Osteoblast (primary cell): Measurements from ENCODE around the gene C2orf68. TPM values are rescaled to one million over a fixed set of nuclear protein-coding genes. Genes with fewer than 3 reads are reported as not detected.
"Not testable (repeated sequence)": the region's sequence is repeated elsewhere in the genome, so short reads cannot be mapped to it uniquely, and the experiment has no call there.

Source experiments
- DNase-seq: peaks from one replicate; pipeline ENCODE4 v3.0.0; 2011; ENCODE audit warnings: low spot score, mixed read lengths; ENCODE audit not compliant: insufficient read length; ENCODE audit errors: missing footprints
- H2AFZ ChIP-seq: 2 replicates; pipeline ENCODE4 v1.6.0; 2011; ENCODE audit warnings: mild to moderate bottlenecking, low read length
- H3K27ac ChIP-seq: 2 replicates; pipeline ENCODE4 v1.5.1; 2011; ENCODE audit warnings: mild to moderate bottlenecking, low read depth, low read length, moderate library complexity
- H3K27me3 ChIP-seq: 2 replicates; pipeline ENCODE4 v1.6.0; 2012; ENCODE audit warnings: mild to moderate bottlenecking, control low read depth, inconsistent platforms, low read length, moderate library complexity; ENCODE audit not compliant: insufficient read depth
- H3K36me3 ChIP-seq: 2 replicates; pipeline ENCODE4 v1.5.1; 2011; ENCODE audit warnings: mild to moderate bottlenecking, low read length, control low read depth, moderate library complexity; ENCODE audit not compliant: insufficient read depth
- H3K4me1 ChIP-seq: 2 replicates; pipeline ENCODE4 v1.5.1; 2011; ENCODE audit warnings: mild to moderate bottlenecking, low read length, control low read depth, moderate library complexity; ENCODE audit not compliant: insufficient read depth
- H3K4me2 ChIP-seq: 2 replicates; pipeline ENCODE4 v1.6.0; 2011; ENCODE audit warnings: mild to moderate bottlenecking, low read length; ENCODE audit not compliant: insufficient read depth
- H3K4me3 ChIP-seq: fragments of 200-600 bp; sonication (generic); 3 replicates; pipeline ENCODE4 v1.5.1; 2012; ENCODE audit warnings: mild to moderate bottlenecking, low read length, inconsistent platforms; ENCODE audit not compliant: insufficient read depth
- H3K79me2 ChIP-seq: 2 replicates; pipeline ENCODE4 v1.6.0; 2012; ENCODE audit warnings: mild to moderate bottlenecking, low read length, control low read depth, inconsistent platforms; ENCODE audit not compliant: insufficient read depth
- H3K9me3 ChIP-seq: 2 replicates; pipeline ENCODE4 v1.5.1; 2011; ENCODE audit warnings: low read depth, low read length, control low read depth
- H4K20me1 ChIP-seq: 2 replicates; pipeline ENCODE4 v1.6.0; 2012; ENCODE audit warnings: mild to moderate bottlenecking, low read length, control low read depth; ENCODE audit not compliant: insufficient read depth
- total RNA-seq: library from RNA; depleted of rRNA; stranded (reverse); fragments of >200 nt; gene quantifications from 2 replicates; pipeline ENCODE4 v1.2.3, GENCODE V29; 2012
- TF ChIP-seq, protein P1 (sequence below): IDR thresholded peaks from 2 replicates; pipeline ENCODE4 v1.5.1; 2011; ENCODE audit warnings: mild to moderate bottlenecking, low read depth, low read length, moderate library complexity; ENCODE audit errors: extremely low read depth

The C2orf68 gene
- total RNA-seq, 1 donor: 23.9 TPM

DNA sequence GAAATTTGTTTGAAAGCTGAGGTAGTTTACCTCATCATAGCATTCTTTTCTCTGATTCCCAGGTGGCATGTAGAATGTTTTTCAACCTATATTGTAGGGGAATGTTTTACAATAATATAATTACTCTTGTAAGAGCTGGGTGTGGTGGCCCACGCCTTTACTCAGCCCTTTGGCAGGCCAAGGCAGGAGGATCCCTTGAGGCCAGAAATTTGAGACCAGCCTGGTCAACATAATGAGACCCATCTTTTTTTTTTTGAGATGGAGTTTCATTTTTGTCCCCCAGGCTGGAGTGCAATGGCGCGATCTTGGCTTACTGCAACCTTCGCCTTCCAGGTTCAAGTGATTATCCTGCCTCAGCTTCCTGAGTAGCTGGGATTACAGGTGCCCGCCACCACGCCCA is 7.8 kb upstream of the C2orf68 start:
- Histone ChIP-seq H4K20me1 (peaks cover 10% of the 10 kb centered on the region), H3K4me3 (no peak overlapping the region), H3K27me3 (no peaks in the 10 kb centered on the region), H3K9me3 (no peaks in the 10 kb centered on the region), H2AFZ (no peak overlapping the region), H3K4me1 (peaks cover 14% of the 10 kb centered on the region), H3K36me3 (peaks cover 51% of the 10 kb centered on the region), H3K4me2 (no peak overlapping the region), H3K27ac (no peak overlapping the region), H3K79me2 (peaks cover 54% of the 10 kb centered on the region)
- TF ChIP-seq, protein P1, sequence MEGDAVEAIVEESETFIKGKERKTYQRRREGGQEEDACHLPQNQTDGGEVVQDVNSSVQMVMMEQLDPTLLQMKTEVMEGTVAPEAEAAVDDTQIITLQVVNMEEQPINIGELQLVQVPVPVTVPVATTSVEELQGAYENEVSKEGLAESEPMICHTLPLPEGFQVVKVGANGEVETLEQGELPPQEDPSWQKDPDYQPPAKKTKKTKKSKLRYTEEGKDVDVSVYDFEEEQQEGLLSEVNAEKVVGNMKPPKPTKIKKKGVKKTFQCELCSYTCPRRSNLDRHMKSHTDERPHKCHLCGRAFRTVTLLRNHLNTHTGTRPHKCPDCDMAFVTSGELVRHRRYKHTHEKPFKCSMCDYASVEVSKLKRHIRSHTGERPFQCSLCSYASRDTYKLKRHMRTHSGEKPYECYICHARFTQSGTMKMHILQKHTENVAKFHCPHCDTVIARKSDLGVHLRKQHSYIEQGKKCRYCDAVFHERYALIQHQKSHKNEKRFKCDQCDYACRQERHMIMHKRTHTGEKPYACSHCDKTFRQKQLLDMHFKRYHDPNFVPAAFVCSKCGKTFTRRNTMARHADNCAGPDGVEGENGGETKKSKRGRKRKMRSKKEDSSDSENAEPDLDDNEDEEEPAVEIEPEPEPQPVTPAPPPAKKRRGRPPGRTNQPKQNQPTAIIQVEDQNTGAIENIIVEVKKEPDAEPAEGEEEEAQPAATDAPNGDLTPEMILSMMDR: no peak
- DNase-seq: no peak

DNA sequence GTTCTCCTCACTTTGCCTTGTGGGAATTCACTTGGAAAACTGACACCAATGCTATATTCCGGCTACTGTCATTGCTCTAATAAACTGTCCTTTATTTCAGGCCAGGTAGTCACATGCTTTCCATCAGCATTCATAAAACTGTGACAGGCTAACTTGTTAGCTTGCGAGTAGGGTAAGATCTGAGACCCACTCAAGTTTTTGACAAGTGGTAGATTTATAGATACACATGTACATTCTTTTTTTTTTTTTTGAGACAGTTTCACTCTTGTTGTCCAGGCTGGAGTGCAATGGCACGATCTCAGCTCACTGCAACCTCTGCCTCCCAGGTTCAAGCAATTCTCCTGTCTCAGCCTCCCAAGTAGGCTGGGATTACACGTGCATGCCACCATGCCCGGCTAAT is 5.9 kb upstream of the C2orf68 start:
- Histone ChIP-seq H3K4me1 (peaks cover 14% of the 10 kb centered on the region), H3K79me2 (peaks cover 50% of the 10 kb centered on the region), H3K27ac (peak overlapping the region; percentile 15), H3K4me3 (peak overlapping the region; percentile 92), H3K36me3 (peaks cover 33% of the 10 kb centered on the region), H3K4me2 (peak overlapping the region; percentile 82)
- not testable (repeated sequence) for H3K9me3 ChIP-seq, H4K20me1 ChIP-seq, H3K27me3 ChIP-seq, H2AFZ ChIP-seq, DNase-seq

DNA sequence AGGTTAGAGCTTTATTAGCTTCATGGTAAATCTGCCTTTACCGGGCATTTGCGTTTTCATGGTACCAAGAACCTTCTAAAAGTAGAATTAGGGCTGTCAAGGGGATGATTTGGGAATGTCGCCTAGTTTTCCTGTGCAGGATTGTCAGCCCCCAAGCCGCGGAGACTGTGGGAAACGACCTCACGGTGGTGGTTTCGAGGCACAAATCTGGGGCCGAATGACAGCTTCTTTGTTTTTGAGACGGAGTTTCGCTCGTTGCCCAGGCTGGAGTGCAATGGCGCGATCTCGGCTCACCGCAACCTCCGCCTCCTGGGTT is 3.5 kb upstream of the C2orf68 start:
- no peak overlapping the region for H2AFZ ChIP-seq
- H3K4me1 ChIP-seq: peaks cover 20% of the 10 kb centered on the region
- TF ChIP-seq, protein P1: no peak
- peaks cover 11% of the 10 kb centered on the region for H4K20me1 ChIP-seq
- H3K36me3 ChIP-seq: peaks cover 13% of the 10 kb centered on the region
- H3K27me3 ChIP-seq: no peaks in the 10 kb centered on the region
- H3K79me2 ChIP-seq: peaks cover 56% of the 10 kb centered on the region
- no peaks in the 10 kb centered on the region for H3K9me3 ChIP-seq
- no peak overlapping the region for H3K4me3 ChIP-seq
- no peak overlapping the region for H3K27ac ChIP-seq
- no peak for DNase-seq
- no peak overlapping the region for H3K4me2 ChIP-seq

DNA sequence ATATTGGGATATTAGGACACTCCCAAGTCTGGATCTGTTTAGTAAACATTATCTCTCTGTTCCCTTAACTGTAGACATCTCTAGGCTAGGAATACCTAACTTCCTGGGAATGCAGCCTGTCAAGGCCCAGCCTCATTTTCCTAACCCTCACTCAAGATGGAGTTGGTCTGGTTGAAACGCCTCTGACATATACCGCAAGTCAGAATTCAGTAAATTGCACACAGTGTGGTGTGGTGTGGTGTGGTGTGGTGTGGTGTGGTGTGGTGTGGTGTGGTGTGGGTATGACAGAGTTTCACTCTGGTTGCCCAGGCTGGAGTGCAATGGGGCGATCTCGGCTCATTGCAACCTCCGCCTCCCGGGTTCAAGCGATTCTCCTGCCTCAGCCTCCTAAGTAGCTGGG is 2.9 kb upstream of the C2orf68 start:
- Histone ChIP-seq H3K36me3 (peaks cover 13% of the 10 kb centered on the region), H3K4me1 (peaks cover 24% of the 10 kb centered on the region), H4K20me1 (peaks cover 14% of the 10 kb centered on the region), H3K79me2 (peaks cover 56% of the 10 kb centered on the region)
- not testable (repeated sequence) for H3K9me3 ChIP-seq, H3K4me3 ChIP-seq, H3K27ac ChIP-seq, H2AFZ ChIP-seq, DNase-seq, H3K27me3 ChIP-seq, H3K4me2 ChIP-seq

DNA sequence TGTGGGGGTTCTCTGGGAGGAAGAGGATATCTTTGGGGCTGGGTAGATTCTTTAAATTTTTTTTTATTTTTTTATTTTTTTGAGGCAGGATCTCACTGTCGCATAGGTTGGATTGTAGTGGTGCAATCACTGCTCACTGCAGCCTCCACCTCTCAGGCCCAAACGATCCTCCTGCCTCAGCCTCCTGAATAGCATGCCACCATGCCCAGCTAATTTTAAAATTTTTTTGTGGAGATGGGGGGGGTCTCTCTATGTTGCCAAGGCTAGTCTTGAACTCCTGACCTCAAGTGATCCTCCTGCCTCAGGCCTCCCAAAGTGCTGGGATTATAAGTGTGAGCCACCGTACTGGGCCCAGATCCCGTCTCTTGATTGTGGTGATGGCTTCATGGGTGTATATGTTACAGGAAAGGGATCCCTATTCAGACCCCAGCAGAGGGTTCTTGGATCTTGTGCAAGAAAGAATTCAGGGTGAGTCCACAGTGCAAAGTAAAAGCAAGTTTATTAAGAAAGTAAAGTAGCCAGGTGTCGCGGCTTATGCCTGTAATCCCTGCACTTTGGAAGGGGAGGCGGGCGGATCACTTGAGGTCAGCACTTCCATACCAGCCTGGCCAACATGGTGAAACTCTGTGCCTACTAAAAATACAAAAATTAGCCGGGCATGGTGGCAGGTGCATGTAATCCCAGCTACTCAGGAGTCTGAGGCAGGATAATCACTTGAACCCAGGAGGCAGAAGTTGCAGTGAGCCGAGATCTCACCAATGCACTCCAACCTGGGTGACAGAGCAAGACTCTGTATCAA is 2.0 kb upstream of the C2orf68 start:
- Histone ChIP-seq H3K4me2 (no peak overlapping the region), H3K27me3 (no peaks in the 10 kb centered on the region), H3K4me3 (no peak overlapping the region), H2AFZ (no peak overlapping the region), H3K9me3 (no peaks in the 10 kb centered on the region), H3K79me2 (peaks cover 53% of the 10 kb centered on the region), H3K4me1 (peaks cover 20% of the 10 kb centered on the region), H4K20me1 (peaks cover 14% of the 10 kb centered on the region), H3K27ac (no peak overlapping the region), H3K36me3 (peaks cover 16% of the 10 kb centered on the region)
- TF ChIP-seq, protein P1: no peak
- DNase-seq: no peak
